ENCODE data around the gene RAB5B. TPM values are rescaled to one million over a fixed set of nuclear protein-coding genes. Genes with fewer than 3 reads are reported as not detected.
A peak's percentile ranks its signal among the peaks of the same experiment; 100 is the strongest.
"Not testable (repeated sequence)": the region's sequence is repeated elsewhere in the genome, so short reads cannot be mapped to it uniquely, and the experiment has no call there.

The RAB5B gene
- total RNA-seq, 1 experiment from 2014 or later, result 48.4 TPM

DNA sequence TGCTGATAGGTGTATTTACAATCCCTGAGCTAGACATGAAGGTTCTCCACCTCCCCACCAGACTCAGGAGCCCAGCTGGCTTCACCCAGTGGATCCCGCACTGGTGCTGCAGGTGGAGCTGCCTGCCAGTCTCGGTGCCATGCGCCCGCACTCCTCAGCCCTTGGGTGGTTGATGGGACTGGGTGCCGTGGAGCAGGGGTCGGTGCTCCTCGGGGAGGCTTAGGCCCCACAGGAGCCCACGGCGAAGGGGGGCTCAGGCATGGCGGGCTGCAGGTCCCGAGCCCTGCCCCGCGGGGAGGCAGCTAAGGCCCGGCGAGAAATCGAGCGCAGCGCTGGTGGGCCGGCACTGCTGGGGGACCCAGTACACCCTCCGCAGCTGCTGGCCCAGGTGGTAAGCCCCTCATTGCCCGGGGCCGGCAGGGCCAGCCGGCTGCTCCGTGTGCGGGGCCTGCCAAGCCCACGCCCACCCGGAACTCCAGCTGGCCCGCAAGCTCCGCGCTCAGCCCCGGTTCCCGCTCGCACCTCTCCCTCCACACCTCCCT, 26.2 kb downstream of the RAB5B start:
- H4K8ac ChIP-seq (replicated peaks; ENCODE audit: insufficient read length, low read depth, low read length); H2BK20ac ChIP-seq (ENCODE audit: low read depth, low read length, poor library complexity, severe bottlenecking); H2AFZ ChIP-seq (ENCODE audit: low read length); H3K23ac ChIP-seq (ENCODE audit: insufficient read length, low read depth, low read length); H3K27ac ChIP-seq (ENCODE audit: insufficient read length, low read depth, low read length); H3K18ac ChIP-seq (ENCODE audit: insufficient read length, low read depth, low read length); H4K91ac ChIP-seq (ENCODE audit: insufficient read length, low read depth, low read length); H3K23me2 ChIP-seq (ENCODE audit: insufficient read length, low read depth, low read length, poor library complexity, severe bottlenecking); H3K9ac ChIP-seq (ENCODE audit: extremely low read depth, insufficient read length, low read length); H3K27me3 Mint-ChIP-seq (ENCODE audit: low read depth); H2AK5ac ChIP-seq (ENCODE audit: insufficient read length, low read length); H3T11ph ChIP-seq (ENCODE audit: low read length); H3K4ac ChIP-seq (ENCODE audit: low read depth, low read length); H3K27me3 ChIP-seq (ENCODE audit: insufficient read depth, low read length); H3K79me1 ChIP-seq (ENCODE audit: insufficient read depth, low read depth, low read length, poor library complexity, severe bottlenecking); H2BK12ac ChIP-seq (ENCODE audit: insufficient read length, low read depth, low read length); H3K4me2 ChIP-seq (ENCODE audit: insufficient read depth, insufficient read length, low read length); H2BK15ac ChIP-seq (ENCODE audit: low read depth, low read length); H2BK5ac ChIP-seq (ENCODE audit: insufficient read length, low read length); H4K20me1 ChIP-seq (ENCODE audit: control insufficient read depth, insufficient read depth, insufficient read length); H3K4me1 ChIP-seq (ENCODE audit: insufficient read depth, low read length); H2BK120ac ChIP-seq (ENCODE audit: low read depth, low read length, poor library complexity, severe bottlenecking); H3K14ac ChIP-seq (ENCODE audit: insufficient read depth, low read length); H3K9me3 Mint-ChIP-seq; H3K4me3 Mint-ChIP-seq; H3K9me3 ChIP-seq (ENCODE audit: control insufficient read depth, low read depth, low read length); H3K56ac ChIP-seq (ENCODE audit: insufficient read length, low read depth, low read length); H4K5ac ChIP-seq (ENCODE audit: insufficient read length, low read depth, low read length); H3K79me2 ChIP-seq (ENCODE audit: insufficient read depth, low read length); DNase-seq: not testable (repeated sequence)
- Mint-ChIP-seq H3K27ac (peak overlapping the region in 2 of 3 experiments; percentile 68 to 88; a peak in 2 of 7 replicates), H3K4me1 (peaks cover 6 to 11% of the 10 kb centered on the region in 2 experiments; a peak in 3 of 4 replicates), H3K36me3 (ENCODE audit: insufficient read depth in 1 of 3, low read depth in 3 of 3) (peaks cover 23 to 47% (median 43%) of the 10 kb centered on the region in 3 experiments)
- WGBS (ENCODE audit: extremely low coverage, insufficient read length, low lambda C conversion rate), result no CpG with 5 or more reads among the region's 33 CpGs
